ENCODE data around the gene YLPM1. TPM values are rescaled to one million over a fixed set of nuclear protein-coding genes. Genes with fewer than 3 reads are reported as not detected.

Gene YLPM1
- total and polyA plus RNA-seq, 2 experiments from 2014 or later = 39.6 to 50.2 TPM

- Histone ChIP-seq H3K27ac (no peak overlapping the region), H3K4me3 (no peak overlapping the region), H3K4me1 (ENCODE audit: low read depth) (no peaks in the 10 kb centered on the region), H3K9me3 (ENCODE audit: low read depth) (no peaks in the 10 kb centered on the region), H3K36me3 (no peaks in the 10 kb centered on the region), H3K27me3 (no peaks in the 10 kb centered on the region)
- DNase-seq (ENCODE audit: low read depth in 1 of 2, low spot score in 1 of 2) = no peak
- TF ChIP-seq, protein P1, sequence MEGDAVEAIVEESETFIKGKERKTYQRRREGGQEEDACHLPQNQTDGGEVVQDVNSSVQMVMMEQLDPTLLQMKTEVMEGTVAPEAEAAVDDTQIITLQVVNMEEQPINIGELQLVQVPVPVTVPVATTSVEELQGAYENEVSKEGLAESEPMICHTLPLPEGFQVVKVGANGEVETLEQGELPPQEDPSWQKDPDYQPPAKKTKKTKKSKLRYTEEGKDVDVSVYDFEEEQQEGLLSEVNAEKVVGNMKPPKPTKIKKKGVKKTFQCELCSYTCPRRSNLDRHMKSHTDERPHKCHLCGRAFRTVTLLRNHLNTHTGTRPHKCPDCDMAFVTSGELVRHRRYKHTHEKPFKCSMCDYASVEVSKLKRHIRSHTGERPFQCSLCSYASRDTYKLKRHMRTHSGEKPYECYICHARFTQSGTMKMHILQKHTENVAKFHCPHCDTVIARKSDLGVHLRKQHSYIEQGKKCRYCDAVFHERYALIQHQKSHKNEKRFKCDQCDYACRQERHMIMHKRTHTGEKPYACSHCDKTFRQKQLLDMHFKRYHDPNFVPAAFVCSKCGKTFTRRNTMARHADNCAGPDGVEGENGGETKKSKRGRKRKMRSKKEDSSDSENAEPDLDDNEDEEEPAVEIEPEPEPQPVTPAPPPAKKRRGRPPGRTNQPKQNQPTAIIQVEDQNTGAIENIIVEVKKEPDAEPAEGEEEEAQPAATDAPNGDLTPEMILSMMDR (IDR thresholded peaks at IDR 0.05; ENCODE audit: low read depth, low read length) = no peak
These were observed 108.7 kb downstream of the YLPM1 start for GRCh38 chr14:74871819-74872218.

DNA sequence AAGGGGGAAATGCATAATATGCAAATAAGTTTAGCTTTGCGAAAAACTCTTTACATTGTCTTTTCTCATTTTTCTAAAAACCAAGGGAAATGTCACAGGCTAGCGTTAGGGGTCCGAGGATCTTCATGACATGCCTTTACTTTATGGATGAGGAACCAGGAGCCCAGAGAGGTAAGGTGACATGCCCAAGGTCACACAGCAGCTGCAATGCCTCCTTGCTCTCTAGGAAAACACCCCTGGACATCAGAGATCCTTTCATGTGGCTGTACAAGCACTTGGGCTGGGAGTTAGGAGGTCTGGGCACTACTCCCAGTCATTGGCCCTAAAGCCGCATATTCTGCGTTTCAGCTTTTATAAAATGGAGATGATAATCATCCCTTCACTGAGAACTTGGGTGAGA lies 112.1 kb downstream of the YLPM1 start:
- Histone ChIP-seq H3K27ac (no peak overlapping the region), H3K36me3 (no peaks in the 10 kb centered on the region), H3K27me3 (no peaks in the 10 kb centered on the region), H3K4me1 (ENCODE audit: low read depth) (no peaks in the 10 kb centered on the region), H3K4me3 (no peak overlapping the region), H3K9me3 (ENCODE audit: low read depth) (no peaks in the 10 kb centered on the region)
- no peak for DNase-seq (ENCODE audit: low read depth in 1 of 2, low spot score in 1 of 2)
- TF ChIP-seq, protein P1 (IDR thresholded peaks at IDR 0.05; ENCODE audit: low read depth, low read length) = no peak

- Histone ChIP-seq H3K27me3 (no peaks in the 10 kb centered on the region), H3K4me1 (ENCODE audit: low read depth) (no peaks in the 10 kb centered on the region), H3K27ac (no peak within 1 kb of the TSS), H3K36me3 (no peaks in the 10 kb centered on the region), H3K4me3 (no peak within 1 kb of the TSS), H3K9me3 (ENCODE audit: low read depth) (no peaks in the 10 kb centered on the region)
- no peak for DNase-seq (ENCODE audit: low read depth in 1 of 2, low spot score in 1 of 2)
- TF ChIP-seq, protein P1 (IDR thresholded peaks at IDR 0.05; ENCODE audit: low read depth, low read length) = no peak
These were observed 113.1 kb downstream of the YLPM1 start, which contains the start of gene PROX2 for GRCh38 chr14:74875941-74876913. Gene PROX2, minus strand, starts transcription at chr14:74876145. Its CDS starts 12,311 bp downstream, at chr14:74863834.

- Histone ChIP-seq H3K36me3 (no peaks in the 10 kb centered on the region), H3K4me3 (no peak overlapping the region), H3K27ac (no peak overlapping the region), H3K4me1 (ENCODE audit: low read depth) (peaks cover 14% of the 10 kb centered on the region), H3K9me3 (ENCODE audit: low read depth) (no peaks in the 10 kb centered on the region), H3K27me3 (no peaks in the 10 kb centered on the region)
- TF ChIP-seq, protein P1 (IDR thresholded peaks at IDR 0.05; ENCODE audit: low read depth, low read length) = no peak
- no peak for DNase-seq (ENCODE audit: low read depth in 1 of 2, low spot score in 1 of 2)
These were observed 116.5 kb downstream of the YLPM1 start for GRCh38 chr14:74879427-74880182.

- Histone ChIP-seq H3K4me3 (peak within 1 kb of the TSS; percentile 86), H3K9me3 (ENCODE audit: low read depth) (no peaks in the 10 kb centered on the region), H3K27me3 (no peaks in the 10 kb centered on the region), H3K36me3 (peaks cover 4% of the 10 kb centered on the region), H3K4me1 (ENCODE audit: low read depth) (peaks cover 19% of the 10 kb centered on the region), H3K27ac (peak within 1 kb of the TSS; percentile 90)
- peak; percentile 90 to 93 for DNase-seq (ENCODE audit: low read depth in 1 of 2, low spot score in 1 of 2)
- TF ChIP-seq, protein P1 (IDR thresholded peaks at IDR 0.05; ENCODE audit: low read depth, low read length) = no peak
These were observed 118.5 kb downstream of the YLPM1 start, which contains the start of gene DLST for GRCh38 chr14:74881431-74882102. Gene DLST, plus strand, starts transcription at chr14:74881916. Its CDS starts 38 bp downstream, at chr14:74881954.
